Tibial nerve (tissue), 3 donors: ENCODE data around the gene TMEM61.

Experiments used
- POLR2A ChIP-seq, 2 donors: fragments of 450-650 bp; IDR thresholded peaks; one replicate each; pipeline ENCODE4 v1.6.1; 2017; ENCODE audit warnings: antibody characterized with exemption in 2 of 2, mild to moderate bottlenecking in 2 of 2, moderate library complexity in 2 of 2
- TF ChIP-seq, protein P1 (sequence below), 5 experiments: fragments of 200-600 bp in 3 of 5; fragments of 450-650 bp in 2 of 5; sonication (generic) in 3 of 5; IDR thresholded peaks; one replicate each; pipeline ENCODE4 v1.5.1; 2016 to 2019; ENCODE audit warnings: antibody characterized with exemption in 5 of 5, mild to moderate bottlenecking in 3 of 5, moderate library complexity in 2 of 5

DNA sequence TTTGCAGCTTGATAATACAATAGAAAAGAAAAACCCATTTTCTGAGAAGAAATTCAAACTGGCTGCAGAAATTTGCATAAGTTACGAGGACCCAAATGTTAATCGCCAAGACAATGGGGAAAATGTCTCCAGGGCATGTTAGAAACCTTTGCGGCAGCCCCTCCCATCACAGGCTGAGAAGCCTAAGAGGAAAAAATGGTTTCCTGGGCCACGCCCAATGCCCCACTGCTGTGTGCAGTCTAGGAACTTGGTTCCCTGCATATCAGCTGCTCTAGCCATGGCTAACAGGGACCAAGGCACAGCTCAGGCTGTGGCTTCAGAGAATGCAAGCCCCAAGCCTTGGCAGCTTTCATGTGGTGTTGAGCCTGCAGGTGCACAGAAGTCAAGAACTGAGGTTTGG lies 37.5 kb upstream of the TMEM61 start:
- TF ChIP-seq, protein P1, sequence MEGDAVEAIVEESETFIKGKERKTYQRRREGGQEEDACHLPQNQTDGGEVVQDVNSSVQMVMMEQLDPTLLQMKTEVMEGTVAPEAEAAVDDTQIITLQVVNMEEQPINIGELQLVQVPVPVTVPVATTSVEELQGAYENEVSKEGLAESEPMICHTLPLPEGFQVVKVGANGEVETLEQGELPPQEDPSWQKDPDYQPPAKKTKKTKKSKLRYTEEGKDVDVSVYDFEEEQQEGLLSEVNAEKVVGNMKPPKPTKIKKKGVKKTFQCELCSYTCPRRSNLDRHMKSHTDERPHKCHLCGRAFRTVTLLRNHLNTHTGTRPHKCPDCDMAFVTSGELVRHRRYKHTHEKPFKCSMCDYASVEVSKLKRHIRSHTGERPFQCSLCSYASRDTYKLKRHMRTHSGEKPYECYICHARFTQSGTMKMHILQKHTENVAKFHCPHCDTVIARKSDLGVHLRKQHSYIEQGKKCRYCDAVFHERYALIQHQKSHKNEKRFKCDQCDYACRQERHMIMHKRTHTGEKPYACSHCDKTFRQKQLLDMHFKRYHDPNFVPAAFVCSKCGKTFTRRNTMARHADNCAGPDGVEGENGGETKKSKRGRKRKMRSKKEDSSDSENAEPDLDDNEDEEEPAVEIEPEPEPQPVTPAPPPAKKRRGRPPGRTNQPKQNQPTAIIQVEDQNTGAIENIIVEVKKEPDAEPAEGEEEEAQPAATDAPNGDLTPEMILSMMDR (IDR thresholded peaks at IDR 0.05): no peak
- no peak for TF ChIP-seq POLR2A (IDR thresholded peaks at IDR 0.05)
